Neuron (in vitro differentiated cells): ENCODE results near the gene LBH.

Experiments used
- H2AFZ ChIP-seq: one replicate; pipeline ENCODE4 v1.6.1; 2013; ENCODE audit warnings: low read depth, mild to moderate bottlenecking, inconsistent platforms, low read length, moderate library complexity
- H3K27me3 ChIP-seq: one replicate; pipeline ENCODE4 v1.6.1; 2013; ENCODE audit warnings: low read length; ENCODE audit not compliant: insufficient read depth
- H3K36me3 ChIP-seq: one replicate; pipeline ENCODE4 v1.6.1; 2013; ENCODE audit warnings: low read length; ENCODE audit not compliant: insufficient read depth
- H3K4me1 ChIP-seq: one replicate; pipeline ENCODE4 v1.6.1; 2013; ENCODE audit warnings: low read length; ENCODE audit not compliant: insufficient read depth
- H3K4me3 ChIP-seq: 2 replicates; pipeline ENCODE4 v1.5.1; 2013; ENCODE audit warnings: mild to moderate bottlenecking, low read length, moderate library complexity
- H3K9me3 ChIP-seq: one replicate; pipeline ENCODE4 v1.6.1; 2013; ENCODE audit warnings: low read length

The LBH gene

DNA sequence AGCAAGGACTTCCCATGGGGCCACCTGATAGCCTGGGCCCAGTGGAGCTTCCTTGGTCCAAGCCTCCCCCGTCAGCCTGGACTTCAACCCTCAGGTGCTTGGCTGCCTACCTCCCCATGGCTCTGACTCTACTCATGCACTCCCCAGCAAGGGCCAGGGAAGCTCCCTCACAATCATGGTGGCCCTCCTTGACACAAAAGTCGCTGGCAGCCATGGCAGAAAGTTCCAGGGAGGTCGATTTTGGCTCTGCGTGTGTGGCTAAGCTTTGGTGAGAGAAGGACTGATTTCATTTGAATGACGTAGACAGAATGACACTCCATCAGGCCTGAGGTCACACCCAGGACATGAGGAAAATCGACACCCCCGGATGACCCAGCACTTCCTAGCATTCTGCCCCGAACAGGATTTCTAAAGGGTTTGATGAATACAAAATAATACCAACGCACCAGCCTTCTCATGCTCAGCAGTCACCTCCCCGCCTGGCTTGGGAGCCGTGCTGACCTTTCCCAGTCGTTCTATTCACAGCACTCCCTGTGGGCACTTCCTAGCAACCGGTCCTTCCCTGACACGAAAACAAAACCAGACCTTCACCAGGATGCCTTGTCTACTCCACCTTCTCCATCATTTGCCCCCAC, 52.7 kb downstream of the LBH start:
- H3K4me3 ChIP-seq: peak overlapping the region; percentile 9
- H3K36me3 ChIP-seq: no peaks in the 10 kb centered on the region
- no peaks in the 10 kb centered on the region for H3K9me3 ChIP-seq
- H3K27me3 ChIP-seq: no peaks in the 10 kb centered on the region
- H3K4me1 ChIP-seq: peaks cover 5% of the 10 kb centered on the region
- no peak overlapping the region for H2AFZ ChIP-seq

- Histone ChIP-seq H2AFZ (no peak overlapping the region), H3K9me3 (no peaks in the 10 kb centered on the region), H3K36me3 (no peaks in the 10 kb centered on the region), H3K4me1 (peaks cover 5% of the 10 kb centered on the region), H3K4me3 (no peak overlapping the region), H3K27me3 (no peaks in the 10 kb centered on the region)
These were observed 54.4 kb downstream of the LBH start for GRCh38 chr2:30285758-30286157.

GRCh38 chr2:30287190-30287840, 56.0 kb downstream of the LBH start:
- Histone ChIP-seq H3K4me1 (peaks cover 5% of the 10 kb centered on the region), H2AFZ (no peak overlapping the region), H3K36me3 (no peaks in the 10 kb centered on the region), H3K9me3 (no peaks in the 10 kb centered on the region), H3K4me3 (no peak overlapping the region), H3K27me3 (no peaks in the 10 kb centered on the region)

DNA sequence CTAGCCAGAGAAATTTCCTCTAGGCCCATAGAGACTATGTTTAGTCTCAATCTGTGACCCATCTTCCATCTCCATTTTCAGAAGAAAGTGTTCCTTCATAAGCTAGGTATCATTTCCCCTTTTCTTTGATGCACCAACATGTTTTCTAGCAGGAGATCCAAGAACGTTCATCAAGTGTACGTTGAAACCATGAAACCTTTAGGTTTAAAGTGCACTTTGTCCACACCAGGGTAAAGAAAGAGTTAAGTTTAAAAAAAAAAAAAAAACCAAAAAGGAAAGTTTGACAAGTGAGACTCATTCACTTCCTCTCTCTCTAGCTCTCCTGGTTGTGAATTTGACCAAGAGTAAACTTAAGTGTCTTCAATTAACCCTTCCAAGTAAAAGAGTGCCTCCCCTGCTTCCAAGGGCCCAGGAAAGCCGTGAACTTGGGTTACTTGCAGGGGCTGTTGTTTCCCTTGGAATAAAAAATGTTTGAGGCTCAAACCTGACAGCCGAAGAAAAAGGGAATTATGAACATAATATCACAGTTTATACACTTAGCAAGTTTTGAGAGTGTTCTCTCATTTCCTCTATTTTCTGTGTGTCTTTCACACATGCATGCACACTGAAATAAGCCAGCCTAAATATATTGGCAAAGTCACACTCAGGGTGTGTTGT, 56.7 kb downstream of the LBH start:
- H3K27me3 ChIP-seq: no peaks in the 10 kb centered on the region
- no peaks in the 10 kb centered on the region for H3K36me3 ChIP-seq
- H3K9me3 ChIP-seq: no peaks in the 10 kb centered on the region
- H2AFZ ChIP-seq: no peak overlapping the region
- peaks cover 5% of the 10 kb centered on the region for H3K4me1 ChIP-seq
- H3K4me3 ChIP-seq: no peak overlapping the region

DNA sequence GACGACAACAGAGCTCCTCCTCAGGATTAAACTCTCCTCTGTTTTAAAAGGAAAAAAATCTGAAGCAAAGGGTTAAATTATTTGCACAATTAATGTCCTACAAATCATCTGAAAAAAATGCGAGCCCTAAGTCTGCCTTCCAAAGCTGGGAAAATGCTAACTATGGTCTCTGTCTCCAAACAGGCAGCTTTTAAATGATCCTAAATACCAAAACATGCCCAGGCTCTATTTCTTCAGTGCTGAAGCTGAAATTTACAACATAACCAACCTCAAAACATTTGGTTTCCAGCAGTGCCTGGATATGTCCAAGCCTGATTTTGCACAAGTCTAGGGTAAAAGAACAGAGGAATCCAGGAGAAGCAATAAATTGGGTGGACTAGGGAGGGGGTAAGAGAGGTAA, 57.2 kb downstream of the LBH start:
- Histone ChIP-seq H3K27me3 (peaks cover 2% of the 10 kb centered on the region), H2AFZ (no peak overlapping the region), H3K9me3 (no peaks in the 10 kb centered on the region), H3K36me3 (no peaks in the 10 kb centered on the region), H3K4me1 (peaks cover 5% of the 10 kb centered on the region), H3K4me3 (no peak overlapping the region)

DNA sequence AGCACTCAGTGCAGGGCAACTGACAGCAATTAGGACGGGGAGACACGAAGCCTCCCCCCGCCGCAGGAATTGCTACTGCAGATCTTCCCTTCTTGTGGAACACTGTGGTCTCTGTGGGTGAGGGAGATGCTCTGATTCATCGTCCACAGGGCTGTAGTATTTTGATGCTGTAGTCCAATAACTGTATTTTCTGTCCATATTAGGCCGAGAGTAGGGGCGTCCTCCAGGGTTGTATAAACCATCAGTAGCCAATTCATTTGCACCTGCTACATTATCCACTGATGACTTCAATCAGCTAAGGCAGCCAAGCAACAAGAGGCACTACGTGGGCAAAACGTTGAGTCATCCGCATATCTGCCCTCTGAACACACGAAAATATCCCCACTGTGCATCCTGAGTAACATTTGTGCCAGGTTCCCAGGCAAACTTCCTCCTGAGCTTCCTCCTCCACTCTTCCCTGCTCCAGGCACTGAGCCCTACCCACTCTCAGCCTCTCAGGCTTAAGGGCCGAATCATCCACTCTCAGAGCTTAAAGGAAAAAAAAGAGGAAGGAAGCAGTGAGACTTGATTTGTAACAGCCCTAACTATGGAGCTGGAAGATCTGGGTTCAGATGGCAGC, 62.1 kb downstream of the LBH start:
- Histone ChIP-seq H3K36me3 (no peaks in the 10 kb centered on the region), H2AFZ (no peak overlapping the region), H3K4me3 (no peak overlapping the region), H3K4me1 (no peaks in the 10 kb centered on the region), H3K27me3 (peaks cover 6% of the 10 kb centered on the region), H3K9me3 (no peaks in the 10 kb centered on the region)

DNA sequence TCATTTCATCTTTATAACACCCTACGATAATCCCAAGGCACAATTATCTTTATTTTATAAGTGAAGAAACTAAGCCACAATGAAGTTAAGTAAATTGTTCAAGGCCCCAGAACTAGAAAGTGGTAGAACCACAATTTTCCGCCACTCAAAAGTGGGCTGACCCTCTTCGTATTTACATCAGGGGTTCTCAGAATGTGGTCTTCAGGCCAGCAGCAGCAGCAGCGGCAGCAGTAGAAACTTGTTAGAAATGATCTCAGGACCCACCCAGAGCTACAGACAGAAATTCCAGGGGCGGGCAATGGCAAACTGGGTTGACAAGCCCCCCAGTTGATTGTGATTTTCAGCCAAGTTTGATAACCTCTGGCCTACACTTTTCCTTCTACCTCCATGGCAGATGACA, 62.8 kb downstream of the LBH start:
- Histone ChIP-seq H3K36me3 (no peaks in the 10 kb centered on the region), H3K9me3 (no peaks in the 10 kb centered on the region), H3K27me3 (peaks cover 6% of the 10 kb centered on the region), H2AFZ (no peak overlapping the region), H3K4me3 (no peak overlapping the region), H3K4me1 (no peaks in the 10 kb centered on the region)

GRCh38 chr2:30296496-30296895, 65.2 kb downstream of the LBH start:
- no peak overlapping the region for H3K4me3 ChIP-seq
- H3K36me3 ChIP-seq: no peaks in the 10 kb centered on the region
- H3K9me3 ChIP-seq: no peaks in the 10 kb centered on the region
- H3K4me1 ChIP-seq: peaks cover 3% of the 10 kb centered on the region
- peaks cover 6% of the 10 kb centered on the region for H3K27me3 ChIP-seq
- no peak overlapping the region for H2AFZ ChIP-seq

GRCh38 chr2:30298302-30298701, 67.0 kb downstream of the LBH start:
- H3K4me3 ChIP-seq: no peak overlapping the region
- H3K9me3 ChIP-seq: no peaks in the 10 kb centered on the region
- peaks cover 6% of the 10 kb centered on the region for H3K27me3 ChIP-seq
- no peak overlapping the region for H2AFZ ChIP-seq
- no peaks in the 10 kb centered on the region for H3K36me3 ChIP-seq
- peaks cover 3% of the 10 kb centered on the region for H3K4me1 ChIP-seq

- Histone ChIP-seq H3K27me3 (peaks cover 4% of the 10 kb centered on the region), H3K4me1 (peaks cover 3% of the 10 kb centered on the region), H3K4me3 (no peak overlapping the region), H3K36me3 (no peaks in the 10 kb centered on the region), H2AFZ (no peak overlapping the region), H3K9me3 (no peaks in the 10 kb centered on the region)
These were observed 68.8 kb downstream of the LBH start for GRCh38 chr2:30300122-30300455.

GRCh38 chr2:30300456-30301221, 69.3 kb downstream of the LBH start:
- H3K27me3 ChIP-seq: peaks cover 4% of the 10 kb centered on the region
- no peaks in the 10 kb centered on the region for H3K9me3 ChIP-seq
- peaks cover 3% of the 10 kb centered on the region for H3K4me1 ChIP-seq
- no peaks in the 10 kb centered on the region for H3K36me3 ChIP-seq
- no peak overlapping the region for H2AFZ ChIP-seq
- H3K4me3 ChIP-seq: no peak overlapping the region

DNA sequence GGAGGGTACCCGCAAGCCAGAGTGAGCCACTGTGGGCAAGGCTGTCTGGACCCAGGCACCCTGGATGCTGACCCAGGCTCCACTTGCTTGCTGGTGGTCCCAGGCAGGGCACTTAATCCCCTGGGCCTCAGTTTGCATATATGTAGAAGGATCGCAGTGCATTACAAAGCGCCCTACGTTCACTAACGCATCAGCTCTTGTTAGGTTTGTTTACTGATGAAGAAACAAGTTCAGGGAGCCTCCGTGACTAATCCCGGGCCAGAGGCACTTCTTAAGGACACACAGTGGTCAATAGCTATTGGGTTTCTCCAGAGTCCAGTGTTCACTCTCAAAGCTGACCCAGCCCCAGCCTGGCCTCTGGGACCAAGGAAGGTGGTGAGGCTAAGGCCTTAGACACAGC, 70.2 kb downstream of the LBH start:
- Histone ChIP-seq H3K9me3 (no peaks in the 10 kb centered on the region), H3K27me3 (no peaks in the 10 kb centered on the region), H2AFZ (no peak overlapping the region), H3K36me3 (no peaks in the 10 kb centered on the region), H3K4me1 (peaks cover 3% of the 10 kb centered on the region), H3K4me3 (no peak overlapping the region)

DNA sequence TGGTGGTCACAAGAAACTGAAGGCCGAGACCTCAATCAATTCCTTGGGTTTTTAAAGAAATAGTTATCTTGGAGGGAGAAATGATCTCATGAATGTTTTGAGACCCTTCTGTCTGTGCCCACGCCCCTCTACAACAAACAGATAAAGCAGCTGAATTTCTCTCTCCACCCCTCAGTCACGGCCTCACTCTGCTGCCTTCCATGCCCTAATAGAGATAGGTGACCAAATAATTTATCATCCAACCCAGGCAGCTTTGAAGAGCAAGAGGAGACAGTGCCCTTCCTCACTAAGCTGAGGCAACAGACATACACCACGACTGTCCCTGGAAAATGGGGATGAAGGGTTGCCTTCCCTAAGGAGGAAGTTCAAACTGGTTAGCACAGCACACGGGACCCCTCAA, 71.2 kb downstream of the LBH start:
- no peak overlapping the region for H3K4me3 ChIP-seq
- peaks cover 3% of the 10 kb centered on the region for H3K4me1 ChIP-seq
- H2AFZ ChIP-seq: no peak overlapping the region
- no peaks in the 10 kb centered on the region for H3K9me3 ChIP-seq
- H3K27me3 ChIP-seq: no peaks in the 10 kb centered on the region
- H3K36me3 ChIP-seq: no peaks in the 10 kb centered on the region
